DOHH2 (cell line): ENCODE data around the gene POGLUT2.

ENCODE experiments used
- H3F3A ChIP-seq: fragments of 200-600 bp; sonication (generic), shearing (Covaris generic); 2 replicates; pipeline ENCODE4 v1.6.0; 2016; ENCODE audit warnings: antibody characterized with exemption, mild to moderate bottlenecking; ENCODE audit not compliant: control insufficient read depth, insufficient read depth
- H3K27ac ChIP-seq: fragments of 200-600 bp; sonication (generic); 2 replicates; pipeline ENCODE4 v1.5.1; 2014; ENCODE audit warnings: low read depth, mild to moderate bottlenecking, low read length, moderate library complexity
- H3K27me3 ChIP-seq: fragments of 200-600 bp; sonication (generic); 2 replicates; pipeline ENCODE4 v1.6.1; 2014; ENCODE audit warnings: mild to moderate bottlenecking, low read length, mixed read lengths; ENCODE audit not compliant: control insufficient read depth
- H3K36me3 ChIP-seq: fragments of 200-600 bp; sonication (generic); 2 replicates; pipeline ENCODE4 v1.6.1; 2014; ENCODE audit warnings: mild to moderate bottlenecking, low read length, moderate library complexity, mixed read lengths; ENCODE audit not compliant: control insufficient read depth
- H3K4me1 ChIP-seq: fragments of 200-600 bp; sonication (generic); 2 replicates; pipeline ENCODE4 v1.6.1; 2014; ENCODE audit warnings: mild to moderate bottlenecking, low read length, mixed read lengths; ENCODE audit not compliant: control insufficient read depth
- H3K4me2 ChIP-seq: fragments of 200-600 bp; sonication (generic); 2 replicates; pipeline ENCODE4 v1.6.0; 2014; ENCODE audit warnings: mild to moderate bottlenecking, low read length, moderate library complexity
- H3K4me3 ChIP-seq: fragments of 200-600 bp; sonication (generic); 2 replicates; pipeline ENCODE4 v1.5.1; 2014; ENCODE audit warnings: mild to moderate bottlenecking, low read length, mixed read lengths
- H3K79me2 ChIP-seq: fragments of 200-600 bp; sonication (generic); 2 replicates; pipeline ENCODE4 v1.6.1; 2014; ENCODE audit warnings: mild to moderate bottlenecking, low read length, mixed read lengths; ENCODE audit not compliant: control insufficient read depth
- H3K9me2 ChIP-seq: fragments of 200-600 bp; sonication (generic); replicated peaks from 2 replicates; pipeline ENCODE4 v1.6.1; 2014; ENCODE audit warnings: mild to moderate bottlenecking, low read length, mixed read lengths; ENCODE audit not compliant: control insufficient read depth
- H3K9me3 ChIP-seq: fragments of 200-600 bp; sonication (generic); 2 replicates; pipeline ENCODE4 v1.6.1; 2014; ENCODE audit warnings: antibody characterized with exemption, low read length, mixed read lengths; ENCODE audit not compliant: control insufficient read depth, insufficient read depth
- H4K20me1 ChIP-seq: fragments of 200-600 bp; sonication (generic); 2 replicates; pipeline ENCODE4 v1.6.0; 2014; ENCODE audit warnings: low read depth, mild to moderate bottlenecking, antibody characterized with exemption, low read length, moderate library complexity; ENCODE audit not compliant: control insufficient read depth, insufficient read depth
- EZH2phosphoT487 ChIP-seq: fragments of 200-600 bp; sonication (generic); IDR thresholded peaks from 2 replicates; pipeline ENCODE4 v1.6.1; 2017; ENCODE audit warnings: borderline replicate concordance, mild to moderate bottlenecking, antibody characterized with exemption, low read length, moderate library complexity, mixed read lengths
- TF ChIP-seq, protein P1 (sequence below): fragments of 200-600 bp; sonication (generic); IDR thresholded peaks from one replicate; pipeline ENCODE4 v1.5.1; 2014; ENCODE audit warnings: antibody characterized with exemption, mild to moderate bottlenecking, low read depth, low read length; ENCODE audit not compliant: poor library complexity, severe bottlenecking

The POGLUT2 gene

DNA sequence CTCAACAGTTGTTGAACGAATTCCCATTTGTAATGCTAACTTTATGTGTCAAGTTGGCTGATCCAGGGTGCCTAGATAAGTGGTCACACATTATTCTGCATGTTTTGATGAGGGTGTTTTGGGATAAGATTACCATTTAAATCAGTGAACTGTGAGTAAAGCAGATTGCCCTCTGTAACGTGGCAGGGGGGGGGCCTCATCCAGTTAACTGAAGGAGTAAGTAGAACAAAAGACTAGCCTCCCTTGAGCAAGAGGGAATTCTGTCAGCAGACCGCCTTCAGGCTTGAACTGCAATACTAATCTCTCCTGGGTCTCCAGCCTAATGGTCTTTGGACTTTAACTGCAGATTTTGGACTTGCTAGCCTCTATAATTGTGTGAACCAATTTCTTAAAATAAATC is 21.0 kb downstream of the POGLUT2 start:
- Histone ChIP-seq H3K4me1 (peaks cover 10% of the 10 kb centered on the region), H3K9me2 (no peaks in the 10 kb centered on the region), H3K36me3 (no peaks in the 10 kb centered on the region), H3K27ac (no peak overlapping the region), H3K9me3 (peaks cover 16% of the 10 kb centered on the region; the same call in 1 of the 2 replicates), H3K4me2 (no peak overlapping the region), H3K4me3 (no peak overlapping the region), H3K79me2 (peaks cover 5% of the 10 kb centered on the region), H3K27me3 (no peaks in the 10 kb centered on the region), H3F3A (no peaks in the 10 kb centered on the region), H4K20me1 (no peaks in the 10 kb centered on the region)
- TF ChIP-seq, protein P1, sequence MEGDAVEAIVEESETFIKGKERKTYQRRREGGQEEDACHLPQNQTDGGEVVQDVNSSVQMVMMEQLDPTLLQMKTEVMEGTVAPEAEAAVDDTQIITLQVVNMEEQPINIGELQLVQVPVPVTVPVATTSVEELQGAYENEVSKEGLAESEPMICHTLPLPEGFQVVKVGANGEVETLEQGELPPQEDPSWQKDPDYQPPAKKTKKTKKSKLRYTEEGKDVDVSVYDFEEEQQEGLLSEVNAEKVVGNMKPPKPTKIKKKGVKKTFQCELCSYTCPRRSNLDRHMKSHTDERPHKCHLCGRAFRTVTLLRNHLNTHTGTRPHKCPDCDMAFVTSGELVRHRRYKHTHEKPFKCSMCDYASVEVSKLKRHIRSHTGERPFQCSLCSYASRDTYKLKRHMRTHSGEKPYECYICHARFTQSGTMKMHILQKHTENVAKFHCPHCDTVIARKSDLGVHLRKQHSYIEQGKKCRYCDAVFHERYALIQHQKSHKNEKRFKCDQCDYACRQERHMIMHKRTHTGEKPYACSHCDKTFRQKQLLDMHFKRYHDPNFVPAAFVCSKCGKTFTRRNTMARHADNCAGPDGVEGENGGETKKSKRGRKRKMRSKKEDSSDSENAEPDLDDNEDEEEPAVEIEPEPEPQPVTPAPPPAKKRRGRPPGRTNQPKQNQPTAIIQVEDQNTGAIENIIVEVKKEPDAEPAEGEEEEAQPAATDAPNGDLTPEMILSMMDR = no peak
- TF ChIP-seq EZH2phosphoT487 = no peak

DNA sequence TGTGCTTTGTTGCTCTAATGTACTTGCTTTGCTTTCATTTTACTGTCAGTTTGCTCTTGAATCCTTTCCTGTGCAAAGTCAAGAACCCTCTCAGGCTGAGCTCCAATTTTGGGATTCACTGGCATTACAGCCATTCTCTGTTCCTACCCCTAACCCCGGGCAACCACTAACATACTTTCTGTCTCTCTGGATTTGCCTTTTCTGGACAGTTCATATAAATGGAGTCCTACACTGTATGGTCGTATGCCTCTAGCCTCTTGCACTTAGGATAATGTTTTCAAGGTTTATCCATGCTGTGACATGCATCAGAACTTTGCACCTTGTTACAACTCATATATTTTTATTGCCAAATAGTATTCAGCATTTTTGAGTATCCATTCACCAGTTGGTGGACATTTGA is 22.5 kb downstream of the POGLUT2 start:
- no peak overlapping the region for H3K4me3 ChIP-seq
- H3K4me2 ChIP-seq = no peak overlapping the region
- H4K20me1 ChIP-seq = no peaks in the 10 kb centered on the region
- H3K9me2 ChIP-seq = no peaks in the 10 kb centered on the region
- no peaks in the 10 kb centered on the region for H3F3A ChIP-seq
- H3K27me3 ChIP-seq = no peaks in the 10 kb centered on the region
- H3K79me2 ChIP-seq = peaks cover 20% of the 10 kb centered on the region
- peaks cover 7% of the 10 kb centered on the region; the same call in 1 of the 2 replicates for H3K9me3 ChIP-seq
- TF ChIP-seq, protein P1 = no peak
- no peak for TF ChIP-seq EZH2phosphoT487
- H3K36me3 ChIP-seq = peaks cover 4% of the 10 kb centered on the region; the same call in 1 of the 2 replicates
- no peak overlapping the region for H3K27ac ChIP-seq
- H3K4me1 ChIP-seq = peaks cover 24% of the 10 kb centered on the region

DNA sequence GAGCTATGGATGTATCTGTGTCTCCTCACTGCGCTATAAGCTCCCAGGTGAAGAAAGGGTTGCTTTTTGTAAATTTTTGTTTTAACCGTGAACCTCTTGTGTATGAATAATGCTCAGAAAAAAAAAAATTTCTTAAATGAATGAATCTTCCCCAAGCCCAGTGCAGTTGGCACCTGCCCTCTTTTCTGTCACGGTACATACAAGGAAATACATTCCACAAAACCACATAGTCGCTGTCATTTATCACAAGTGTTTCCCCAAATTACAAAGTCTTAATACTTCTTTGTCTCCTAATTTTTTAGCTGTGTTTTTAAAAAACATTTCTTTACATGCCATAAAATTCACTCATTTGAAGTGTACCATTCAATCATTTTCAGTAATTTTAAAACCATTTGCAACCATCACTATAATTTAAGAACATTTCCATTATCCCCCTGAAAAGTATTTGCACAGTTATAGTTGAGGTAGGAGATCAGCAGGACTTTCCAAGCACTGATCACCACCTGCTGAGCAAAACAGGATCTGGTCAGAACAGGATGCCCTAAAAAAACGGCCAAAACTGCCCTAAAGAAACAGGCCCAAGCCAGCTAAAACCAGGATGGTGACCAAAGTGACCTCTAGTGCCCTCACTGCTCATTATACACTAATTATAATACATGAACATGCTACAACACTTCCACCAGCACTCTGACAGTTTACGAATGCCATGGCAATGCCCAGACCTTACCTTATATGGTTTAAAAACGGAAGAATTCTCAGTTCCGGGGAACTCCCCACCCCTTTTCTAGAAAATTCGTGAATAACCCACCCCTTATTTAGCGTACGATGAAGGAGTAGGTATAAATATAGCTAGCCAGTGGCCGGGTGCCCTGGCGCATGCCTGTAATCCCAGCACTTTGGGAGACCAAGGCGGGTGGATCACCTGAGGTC is 23.9 kb downstream of the POGLUT2 start:
- Histone ChIP-seq H4K20me1 (no peaks in the 10 kb centered on the region), H3K4me3 (no peak overlapping the region), H3K9me3 (peaks cover 7% of the 10 kb centered on the region; the same call in 1 of the 2 replicates), H3K27ac (no peak overlapping the region), H3K36me3 (peaks cover 4% of the 10 kb centered on the region; the same call in 1 of the 2 replicates), H3K4me1 (peaks cover 37% of the 10 kb centered on the region), H3K4me2 (no peak overlapping the region), H3K27me3 (no peaks in the 10 kb centered on the region), H3F3A (no peaks in the 10 kb centered on the region), H3K79me2 (peaks cover 24% of the 10 kb centered on the region), H3K9me2 (no peaks in the 10 kb centered on the region)
- TF ChIP-seq, protein P1 = no peak
- no peak for TF ChIP-seq EZH2phosphoT487
